GM21786 (cell line): Measurements from ENCODE around the gene EZH2.

Experiments
- ATAC-seq: cut with Tn5 transposase; IDR thresholded peaks from one replicate; pipeline ENCODE4 v1.9.1; 2021; ENCODE audit not compliant: unreplicated experiment

EZH2 gene

GRCh38 chr7:148811892-148812291 is 72.2 kb downstream of the EZH2 start:
- ATAC-seq: no peak

- ATAC-seq: no peak
Observed at GRCh38 chr7:148809856-148810255, 74.2 kb downstream of the EZH2 start.

- ATAC-seq: no peak
Observed at GRCh38 chr7:148807436-148807835, 76.7 kb downstream of the EZH2 start.

- no peak for ATAC-seq
Observed at GRCh38 chr7:148806187-148806586, 77.9 kb downstream of the EZH2 start.

GRCh38 chr7:148804343-148805235 is 79.5 kb downstream of the EZH2 start:
- no peak for ATAC-seq

- no peak for ATAC-seq
Observed at GRCh38 chr7:148803094-148803493, 81.0 kb downstream of the EZH2 start.

- no peak for ATAC-seq
Observed at GRCh38 chr7:148802101-148802493, 82.0 kb downstream of the EZH2 start.

- no peak for ATAC-seq
Observed at GRCh38 chr7:148800677-148801076, 83.4 kb downstream of the EZH2 start.

GRCh38 chr7:148799893-148800555 is 84.1 kb downstream of the EZH2 start:
- no peak for ATAC-seq

GRCh38 chr7:148796841-148797240 is 87.2 kb downstream of the EZH2 start:
- ATAC-seq: no peak

- no peak for ATAC-seq
Observed at GRCh38 chr7:148794476-148794875, 89.6 kb downstream of the EZH2 start.

- no peak for ATAC-seq
Observed at GRCh38 chr7:148793590-148793989, 90.5 kb downstream of the EZH2 start.

GRCh38 chr7:148791546-148791945 is 92.5 kb downstream of the EZH2 start:
- no peak for ATAC-seq

- no peak for ATAC-seq
Observed at GRCh38 chr7:148790850-148791249, 93.2 kb downstream of the EZH2 start.

GRCh38 chr7:148790131-148790726 is 93.9 kb downstream of the EZH2 start:
- no peak for ATAC-seq

GRCh38 chr7:148789220-148789619 is 94.9 kb downstream of the EZH2 start:
- no peak for ATAC-seq

- no peak for ATAC-seq
Observed at GRCh38 chr7:148787571-148788295, 96.4 kb downstream of the EZH2 start.

GRCh38 chr7:148783801-148784527 is 100.1 kb downstream of the EZH2 start:
- ATAC-seq: no peak

- ATAC-seq: no peak
Observed at GRCh38 chr7:148782757-148783456, 101.2 kb downstream of the EZH2 start.

GRCh38 chr7:148774471-148774870 is 109.6 kb downstream of the EZH2 start:
- ATAC-seq: no peak
